ENCODE data around the gene BEND7. TPM values are rescaled to one million over a fixed set of nuclear protein-coding genes. Genes with fewer than 3 reads are reported as not detected.

Gene BEND7
- total and polyA plus RNA-seq, 2 of the 4 experiments (the other 2 are of a cell fraction) = 2.3 to 3.5 TPM

GRCh38 chr10:13560597-13560996 lies 31.8 kb upstream of the BEND7 start:
- Histone ChIP-seq H3K4ac (ENCODE audit: low read depth, low read length) (no peak overlapping the region), H2BK20ac (ENCODE audit: low read depth, low read length) (no peak overlapping the region), H3K4me1 (ENCODE audit: control insufficient read depth, insufficient read depth, low read length) (no peaks in the 10 kb centered on the region), H3K9me1 (ENCODE audit: insufficient read depth, low read length) (no peaks in the 10 kb centered on the region), H3K9me3 (ENCODE audit: control insufficient read depth, insufficient read depth, low read length) (peaks cover 7% of the 10 kb centered on the region), H2BK15ac (ENCODE audit: low read depth, low read length) (no peak overlapping the region), H3K4me2 (ENCODE audit: low read depth, low read length) (no peak overlapping the region), H3K18ac (ENCODE audit: low read depth, low read length) (no peak overlapping the region), H2AK9ac (replicated peaks; ENCODE audit: low read depth, low read length, poor library complexity) (no peak overlapping the region), H4K91ac (ENCODE audit: insufficient read depth, low read depth, low read length) (no peak overlapping the region), H3K79me1 (ENCODE audit: low read depth in 1 of 2, low read length in 2 of 2) (no peaks in the 10 kb centered on the region), H4K8ac (ENCODE audit: low read depth in 2 of 2, low read length in 2 of 2) (no peak overlapping the region), H3K56ac (ENCODE audit: extremely low read depth, insufficient read depth, low read length) (no peak overlapping the region), H4K20me1 (ENCODE audit: insufficient read depth, low read length) (no peaks in the 10 kb centered on the region), H4K5ac (ENCODE audit: low read depth, low read length) (no peak overlapping the region), H3K4me3 (ENCODE audit: insufficient read depth, low read depth, low read length) (no peak overlapping the region), H2AFZ (replicated peaks; ENCODE audit: low read length, poor library complexity) (no peak overlapping the region), H3K23ac (ENCODE audit: low read depth, low read length) (no peak overlapping the region), H2BK5ac (ENCODE audit: low read depth, low read length, poor library complexity, severe bottlenecking) (no peak overlapping the region), H3K9ac (ENCODE audit: low read depth, low read length) (no peak overlapping the region), H3K27me3 (ENCODE audit: control insufficient read depth, insufficient read depth, low read length) (peaks cover 12% of the 10 kb centered on the region), H2AK5ac (ENCODE audit: low read depth, low read length) (no peak overlapping the region), H3K27ac (ENCODE audit: insufficient read depth, low read length) (no peak overlapping the region), H3K14ac (replicated peaks; ENCODE audit: low read depth, low read length) (no peak overlapping the region), H3K36me3 (ENCODE audit: control insufficient read depth, insufficient read depth, low read length) (no peaks in the 10 kb centered on the region), H2BK120ac (ENCODE audit: low read depth, low read length) (no peak overlapping the region)
- DNase-seq (peak; percentile 41), ATAC-seq (ENCODE audit: low read depth) (no peak)
- dilution Hi-C loops (cut with HindIII; ENCODE audit: low sequenced_read_pairs, unreplicated experiment) (no loop called here), intact Hi-C loops (cut with micrococcal nuclease) (no loop called here), in situ Hi-C loops (cut with MboI; ENCODE audit: low sequenced_read_pairs) (no loop called here)
- no TSS peak for BruUV-seq (replicated peaks)
- ChIA-PET POLR2A (ENCODE audit: unreplicated experiment) (no interaction called here), CTCF (no interaction called here)
- TF ChIP-seq CHD1 (IDR thresholded peaks at IDR 0.05; ENCODE audit: low read depth, low read length) (no peak), RFX5 (IDR thresholded peaks at IDR 0.05; ENCODE audit: low read depth, low read length) (no peak), BHLHE40 (IDR thresholded peaks at IDR 0.05; ENCODE audit: low read depth, low read length) (no peak)

Data from IMR-90 (cell line).